ENCODE measurements around the gene PERM1.
"Not testable (repeated sequence)": the region's sequence is repeated elsewhere in the genome, so short reads cannot be mapped to it uniquely, and the experiment has no call there.

PERM1 gene

GRCh38 chr1:981955-982558 lies at the start of gene PERM1:
PERM1 (minus strand) TSS chr1:982093; CDS start chr1:981029, 1,064 bp downstream.
- no peak for DNase-seq

- not testable (repeated sequence) for DNase-seq
Measured at GRCh38 chr1:1030867-1031658, 49.2 kb upstream of the PERM1 start.

- DNase-seq, result no peak
Measured at GRCh38 chr1:1027791-1028190, 45.9 kb upstream of the PERM1 start.

- no peak for DNase-seq
Measured at GRCh38 chr1:1026599-1027413, 44.9 kb upstream of the PERM1 start.

GRCh38 chr1:1025730-1026129 lies 43.8 kb upstream of the PERM1 start:
- DNase-seq, result no peak

- no peak for DNase-seq
Measured at GRCh38 chr1:1024771-1025699, 43.1 kb upstream of the PERM1 start.

- no peak for DNase-seq
Measured at GRCh38 chr1:1024149-1024770, 42.4 kb upstream of the PERM1 start.

GRCh38 chr1:1023700-1024099 lies 41.8 kb upstream of the PERM1 start:
- DNase-seq, result no peak

- no peak for DNase-seq
Measured at GRCh38 chr1:1022302-1023009, 40.6 kb upstream of the PERM1 start.

- no peak for DNase-seq
Measured at GRCh38 chr1:1021920-1022259, 40.0 kb upstream of the PERM1 start.

- no peak for DNase-seq
Measured at GRCh38 chr1:1021010-1021919, 39.4 kb upstream of the PERM1 start.

- no peak for DNase-seq
Measured at GRCh38 chr1:1020415-1021009, 38.6 kb upstream of the PERM1 start.

- DNase-seq, result no peak
Measured at GRCh38 chr1:1020000-1020404, 38.1 kb upstream of the PERM1 start, which contains the start of gene AGRN. AGRN (plus strand) TSS chr1:1020120; CDS start chr1:1020173, 53 bp downstream.

GRCh38 chr1:1019122-1019999 lies 37.5 kb upstream of the PERM1 start:
- DNase-seq, result peak; percentile 74

- DNase-seq, result not testable (repeated sequence)
Measured at GRCh38 chr1:1018321-1018685, 36.4 kb upstream of the PERM1 start.

- not testable (repeated sequence) for DNase-seq
Measured at GRCh38 chr1:1017397-1018320, 35.8 kb upstream of the PERM1 start.

GRCh38 chr1:1014799-1015681 lies 33.1 kb upstream of the PERM1 start:
- no peak for DNase-seq
